Cerebellar nuclear complex (tissue), 1 donor: Measurements from ENCODE around the gene BCL7B.
"Not testable (repeated sequence)": the region's sequence is repeated elsewhere in the genome, so short reads cannot be mapped to it uniquely, and the experiment has no call there.

Source experiments
- DNase-seq, 2 experiments: peaks; one replicate each; lab custom pipeline; 2025; lab: John Stamatoyannopoulos, UW

The BCL7B gene

GRCh38 chr7:73572767-73573186 lies 15.3 kb upstream of the BCL7B start:
- DNase-seq = no peak

DNA sequence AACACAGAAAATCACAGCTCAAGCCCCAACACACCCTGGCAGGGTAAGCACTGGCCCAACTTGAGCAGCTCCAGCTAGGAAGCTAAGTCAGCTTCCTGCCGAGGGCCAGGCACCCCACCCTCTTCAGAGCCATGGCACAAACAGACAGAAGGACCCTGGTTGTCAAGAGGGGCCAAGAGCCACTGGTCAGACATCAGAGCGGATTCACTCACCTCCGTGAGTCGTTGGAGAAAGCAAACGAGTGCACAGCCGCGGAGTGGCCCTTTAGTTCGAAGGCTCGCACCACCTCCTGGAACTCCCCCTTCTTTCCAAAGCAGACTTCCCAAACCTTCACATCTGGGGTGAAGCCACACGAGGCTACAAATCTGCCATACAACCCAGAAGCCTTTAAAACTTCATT lies 13.5 kb upstream of the BCL7B start:
- DNase-seq = no peak

DNA sequence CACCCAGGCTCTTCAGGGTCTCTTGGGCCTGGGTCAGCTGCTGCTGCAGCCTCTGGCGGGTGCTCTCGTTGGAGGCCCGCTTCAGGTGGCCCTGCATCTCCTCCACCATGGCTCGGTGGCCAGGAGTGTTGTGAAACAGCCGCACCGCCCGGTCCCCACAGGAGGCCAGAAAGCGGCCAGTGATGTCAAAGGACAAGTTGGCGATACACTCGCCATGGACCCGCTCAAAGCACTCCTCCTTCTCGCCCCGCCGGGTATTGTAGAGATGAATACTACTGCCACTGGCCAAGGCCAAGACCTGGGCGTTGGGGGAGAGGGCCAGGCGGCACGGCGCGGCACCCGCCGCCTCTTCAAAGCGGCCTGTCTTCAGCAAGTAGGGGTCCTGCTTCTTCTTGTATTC lies 13.0 kb upstream of the BCL7B start:
- no peak for DNase-seq

- DNase-seq = no peak
Measured at GRCh38 chr7:73569042-73569608, 11.6 kb upstream of the BCL7B start.

- no peak for DNase-seq
Measured at GRCh38 chr7:73567846-73568685, 10.6 kb upstream of the BCL7B start.

DNA sequence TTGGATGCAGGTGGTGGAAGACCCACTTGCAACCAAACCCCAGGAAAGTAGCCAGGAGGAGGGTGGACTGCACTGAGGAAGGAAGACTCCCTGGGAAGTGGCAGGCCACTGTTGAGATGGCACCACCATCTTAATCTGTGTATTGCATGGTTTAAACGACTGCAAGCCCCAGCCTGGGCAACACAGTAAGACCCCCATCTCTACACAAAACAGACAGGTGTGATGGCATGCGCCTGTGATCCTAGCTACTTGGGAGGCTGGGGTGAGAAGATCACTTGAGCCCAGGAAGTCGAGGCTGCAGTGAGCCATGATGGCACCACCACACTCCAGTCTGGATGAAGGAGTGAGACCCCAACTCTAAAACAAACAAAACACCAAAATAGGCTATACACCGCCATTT lies 9.7 kb upstream of the BCL7B start:
- no peak for DNase-seq

DNA sequence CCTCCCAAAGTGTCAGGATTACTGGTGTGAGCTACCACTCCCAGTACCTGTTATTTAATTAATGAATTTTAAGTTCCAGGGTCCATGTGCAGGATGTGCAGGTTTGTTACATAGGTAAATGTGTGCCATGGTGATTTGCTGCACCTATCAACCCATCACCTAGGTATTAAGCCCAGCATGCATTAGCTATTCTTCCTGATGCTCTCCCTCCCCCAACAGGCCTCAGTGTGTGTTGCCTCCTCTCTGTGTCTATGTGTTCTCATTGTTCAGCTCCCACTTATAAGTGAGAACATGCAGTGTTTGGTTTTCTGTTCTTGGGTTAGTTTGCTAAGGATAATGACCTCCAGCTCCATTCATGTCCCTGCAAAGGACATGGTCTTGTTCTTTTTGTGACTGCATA lies 8.9 kb upstream of the BCL7B start:
- DNase-seq = not testable (repeated sequence)

- no peak for DNase-seq
Measured at GRCh38 chr7:73565675-73566340, 8.3 kb upstream of the BCL7B start.

DNA sequence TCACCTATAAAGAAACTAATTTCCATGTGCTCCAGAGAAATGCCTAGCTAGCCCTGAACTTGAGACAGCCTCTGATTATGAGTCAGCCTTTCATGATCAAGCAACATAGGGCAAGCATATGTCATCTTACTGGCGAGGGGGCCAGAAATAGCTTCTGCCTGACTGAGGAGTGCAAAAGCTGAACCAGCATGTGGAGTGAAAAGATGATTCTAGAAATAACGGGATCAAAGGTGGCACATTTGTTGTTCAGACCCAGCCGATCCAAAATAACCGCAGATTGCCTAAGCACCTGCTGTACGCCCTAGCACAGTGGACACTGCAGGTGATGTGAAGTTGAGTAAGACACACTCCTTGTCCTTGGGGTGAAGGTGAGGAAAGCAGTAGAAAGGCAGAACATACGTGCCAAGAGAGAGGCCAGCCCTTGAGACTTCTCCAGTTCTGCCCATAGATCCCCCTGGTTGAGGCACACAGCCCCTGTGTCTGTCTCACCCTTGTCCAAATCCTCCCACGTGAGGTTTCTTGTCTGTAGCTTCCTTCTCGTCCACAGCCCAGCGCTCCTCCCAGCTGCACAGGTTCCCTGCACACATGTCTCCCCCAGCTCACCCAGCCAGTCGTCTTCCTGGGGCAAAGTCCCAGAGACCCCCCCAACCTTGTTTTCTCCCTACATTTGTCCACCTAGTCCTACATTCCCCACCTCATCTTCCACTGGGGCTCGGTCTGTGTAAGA lies 2.8 kb upstream of the BCL7B start:
- DNase-seq = no peak

- DNase-seq = peak in 1 of 2 experiments; percentile 54
Measured at GRCh38 chr7:73557108-73557396, 438 bp downstream of the BCL7B start.

DNA sequence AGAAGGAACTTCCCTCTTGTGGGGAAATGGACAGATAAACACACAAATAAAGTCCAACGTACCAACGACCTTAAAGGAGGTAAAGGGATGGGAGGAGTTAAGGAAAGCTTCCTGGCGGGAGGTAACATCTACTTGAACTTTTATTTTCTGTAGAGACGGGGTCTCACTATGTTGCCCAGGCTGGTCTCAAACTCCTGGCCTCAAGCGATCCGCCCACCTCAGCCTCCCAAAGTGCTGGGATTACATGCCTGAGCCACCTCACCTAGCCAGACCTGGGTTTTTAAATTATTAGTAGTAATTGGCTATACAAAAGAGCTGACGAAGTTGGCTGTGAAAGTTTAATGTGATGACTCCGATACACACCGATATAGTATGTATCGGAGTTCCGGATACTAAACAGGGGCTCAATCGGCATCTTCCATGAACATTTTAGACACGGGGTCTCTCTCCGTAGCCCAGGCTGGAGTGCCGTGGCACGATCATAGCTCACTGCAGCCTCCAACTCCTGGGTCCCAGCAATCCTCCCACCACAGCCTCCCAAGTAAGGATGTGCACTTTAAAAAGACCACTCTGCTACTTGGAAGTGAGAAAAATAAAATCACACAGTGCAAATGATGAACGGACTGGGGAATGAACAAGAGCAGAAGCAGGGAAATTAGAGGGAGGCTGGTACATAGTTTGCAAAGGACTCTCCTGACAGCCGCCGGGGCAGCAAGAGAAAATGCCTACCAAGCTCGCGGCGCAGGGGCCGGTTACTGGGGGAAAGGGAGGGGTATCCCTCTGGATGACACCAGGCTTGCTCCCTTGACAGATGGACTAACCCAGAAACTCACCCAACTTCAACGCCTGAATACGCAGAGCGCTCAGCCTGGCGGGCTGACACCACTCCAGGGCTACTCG lies 1.0 kb downstream of the BCL7B start:
- DNase-seq = no peak

DNA sequence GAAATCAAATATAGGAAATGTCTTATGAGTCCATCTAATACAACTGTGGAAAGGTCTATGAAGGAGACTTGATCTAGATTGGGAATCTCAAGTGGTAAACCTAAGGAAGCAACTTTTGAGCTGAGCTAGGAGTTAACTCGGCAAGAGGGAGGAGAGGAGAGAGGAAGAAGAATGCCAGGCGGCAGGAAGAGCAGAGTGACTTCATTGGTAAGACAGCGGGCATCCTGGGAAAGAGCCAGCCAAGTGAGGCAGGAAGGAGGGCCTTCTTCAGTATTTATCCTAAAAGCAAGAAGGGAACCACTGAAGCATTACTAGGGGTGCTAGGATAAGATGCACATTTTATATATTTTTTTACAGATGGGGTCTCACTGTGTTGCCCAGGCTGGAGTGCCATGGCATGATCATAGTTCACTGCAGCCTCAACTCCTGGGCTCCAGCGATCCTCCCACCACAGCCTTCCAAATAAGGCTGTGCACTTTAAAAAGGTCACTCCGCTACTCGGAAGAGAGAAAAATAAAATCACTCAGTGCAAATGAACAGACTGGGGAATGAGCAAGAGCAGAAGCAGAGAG lies 2.0 kb downstream of the BCL7B start:
- DNase-seq = no peak

DNA sequence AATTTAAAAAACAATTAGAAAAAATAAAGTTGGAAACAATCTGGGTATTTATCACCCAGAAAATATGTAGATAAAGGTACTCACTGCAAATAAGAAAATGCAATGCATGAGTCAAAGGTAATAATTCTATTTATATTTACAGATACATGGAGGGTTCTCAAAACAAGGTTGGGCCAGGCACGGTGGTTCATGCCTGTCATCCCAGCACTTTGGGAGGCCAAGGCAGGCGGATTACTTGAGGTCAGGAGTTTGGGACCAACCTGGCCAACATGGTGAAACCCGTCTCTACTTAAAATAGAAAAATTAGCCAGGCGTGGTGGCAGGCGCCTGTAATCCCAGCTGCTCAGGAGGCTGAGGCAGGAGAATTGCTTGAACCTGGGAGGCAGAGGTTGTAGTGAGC lies 7.4 kb downstream of the BCL7B start:
- DNase-seq = not testable (repeated sequence)

DNA sequence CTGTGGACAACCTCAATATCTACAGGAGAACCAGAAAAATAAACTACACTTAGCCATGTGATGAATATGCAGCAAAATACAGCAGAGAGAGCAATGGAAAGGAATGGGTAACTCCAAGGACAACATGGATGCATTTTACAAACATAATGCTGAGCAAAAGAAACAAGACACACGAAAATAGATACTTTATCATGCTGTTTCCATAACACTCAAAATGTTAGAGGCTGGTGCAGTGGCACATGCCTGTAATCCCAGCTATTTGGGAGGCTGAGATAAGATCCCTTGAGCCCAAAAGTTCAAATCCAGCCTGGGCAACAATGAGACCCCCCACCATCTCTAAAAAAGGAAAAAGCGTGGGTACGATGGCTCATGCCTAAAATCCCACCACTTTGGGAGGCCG lies 8.3 kb downstream of the BCL7B start:
- DNase-seq = no peak

GRCh38 chr7:73547841-73548240 lies 9.6 kb downstream of the BCL7B start:
- DNase-seq = no peak

- DNase-seq = no peak
Measured at GRCh38 chr7:73544678-73545077, 12.8 kb downstream of the BCL7B start.

DNA sequence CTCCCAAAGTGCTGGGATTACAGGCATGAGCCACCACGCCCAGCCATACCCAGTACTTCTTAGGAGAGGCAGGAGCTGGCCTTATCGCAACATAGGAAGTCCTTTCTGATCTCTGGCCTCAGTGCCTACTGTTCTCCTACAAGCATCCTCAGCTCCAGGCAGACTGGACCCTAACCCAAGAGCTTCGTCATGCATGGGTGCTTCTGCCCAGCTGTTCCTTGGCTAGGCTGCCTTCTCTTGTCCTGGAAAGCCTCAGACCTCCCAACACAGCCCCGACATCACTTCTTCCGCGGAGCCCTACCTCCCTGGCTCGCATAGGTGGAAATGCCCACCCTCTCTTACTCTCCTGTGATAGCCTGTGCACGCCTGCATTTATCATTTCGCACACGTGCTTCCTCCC lies 15.8 kb downstream of the BCL7B start:
- no peak for DNase-seq

DNA sequence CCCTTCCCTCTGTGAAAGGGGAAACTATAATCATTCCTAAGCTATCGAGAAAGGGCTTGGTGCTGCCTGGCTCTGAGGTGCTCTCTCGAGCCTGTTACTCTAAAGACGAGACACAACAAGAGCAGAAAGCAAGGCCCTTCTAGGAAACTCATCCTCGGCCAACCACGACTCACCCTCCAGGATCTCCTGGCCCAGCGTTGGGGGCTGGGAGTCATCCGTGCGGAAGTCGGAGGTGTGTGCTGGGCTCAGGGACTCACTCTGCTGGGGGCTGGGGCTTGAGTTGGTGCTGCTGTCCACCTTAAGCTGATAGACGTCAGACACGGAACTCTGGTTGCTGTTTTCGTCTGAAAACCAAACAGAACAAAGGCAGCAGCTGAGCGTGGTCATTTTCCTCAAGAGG lies 17.8 kb downstream of the BCL7B start:
- no peak for DNase-seq

- not testable (repeated sequence) for DNase-seq
Measured at GRCh38 chr7:73538510-73538909, 19.0 kb downstream of the BCL7B start.

- no peak for DNase-seq
Measured at GRCh38 chr7:73537051-73537450, 20.4 kb downstream of the BCL7B start.

DNA sequence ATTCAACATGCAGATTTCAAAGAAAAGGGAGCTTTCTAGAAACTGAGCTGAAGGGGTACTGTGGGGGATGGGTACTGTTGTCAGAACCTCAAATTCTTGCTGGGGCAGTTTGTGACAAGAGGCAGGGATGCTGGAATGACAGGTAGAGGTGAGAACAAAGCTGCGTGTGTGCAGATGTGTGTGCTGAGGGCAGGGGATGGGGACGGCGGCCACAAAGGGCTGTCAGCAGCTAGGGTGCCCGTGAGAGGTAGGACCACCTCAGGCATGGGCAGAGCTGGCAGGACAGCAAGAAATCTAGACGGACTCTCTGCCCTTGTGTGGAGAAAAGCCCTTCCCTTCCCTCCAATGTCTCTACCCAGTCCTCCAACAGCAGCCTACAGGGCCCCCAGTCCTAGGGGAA lies 21.0 kb downstream of the BCL7B start:
- no peak for DNase-seq
